MCF 10A (cell line): ENCODE results near the gene NDUFB5. TPM values are rescaled to one million over a fixed set of nuclear protein-coding genes. Genes with fewer than 3 reads are reported as not detected.

Experiments used
- BruUV-seq: library from RNA; stranded (reverse); fragments of 400-500 nt; replicated peaks from 2 replicates; lab custom pipeline; 2021; lab: Mats Ljungman, UMichigan
- CTCF ChIA-PET: fragments of 300-600 bp; sonication (Branson Sonifier 250); formaldehyde crosslinking; extraction: SDS; loops from one replicate; lab custom pipeline; 2021; ENCODE audit warnings: antibody characterized with exemption, inconsistent platforms; lab: Yijun Ruan, JAX
- POLR2A ChIA-PET: fragments of 300-600, 350-650 bp; sonication (Branson Sonifier 250); formaldehyde crosslinking; extraction: SDS; loops from one replicate; lab custom pipeline; 2020; ENCODE audit warnings: antibody characterized with exemption, inconsistent platforms; lab: Yijun Ruan, JAX
- DNase-seq: peaks from one replicate; pipeline ENCODE4 v3.0.0-alpha.2; 2018; ENCODE audit not compliant: unreplicated experiment
- H3K27ac Mint-ChIP-seq: one replicate; pipeline ENCODE4 v1.8.0; 2022; ENCODE audit warnings: mild to moderate bottlenecking, low read depth, mixed read lengths; ENCODE audit not compliant: unreplicated experiment
- H3K27me3 Mint-ChIP-seq: one replicate; pipeline ENCODE4 v1.8.0; 2022; ENCODE audit warnings: mixed read lengths; ENCODE audit not compliant: insufficient read depth, unreplicated experiment
- H3K36me3 Mint-ChIP-seq: one replicate; pipeline ENCODE4 v1.8.0; 2022; ENCODE audit warnings: mild to moderate bottlenecking, moderate library complexity, mixed read lengths; ENCODE audit not compliant: insufficient read depth, unreplicated experiment
- H3K4me1 Mint-ChIP-seq: one replicate; pipeline ENCODE4 v1.8.0; 2022; ENCODE audit warnings: mixed read lengths; ENCODE audit not compliant: insufficient read depth, unreplicated experiment
- H3K4me3 Mint-ChIP-seq: one replicate; pipeline ENCODE4 v1.8.0; 2022; ENCODE audit warnings: mild to moderate bottlenecking, moderate library complexity, mixed read lengths; ENCODE audit not compliant: unreplicated experiment
- H3K9me3 Mint-ChIP-seq: one replicate; pipeline ENCODE4 v1.8.0; 2022; ENCODE audit warnings: mixed read lengths; ENCODE audit not compliant: unreplicated experiment
- CTCF ChIP-seq: fragments of 200-600 bp; IDR thresholded peaks from one replicate; pipeline ENCODE4 v1.8.0; 2022; ENCODE audit warnings: antibody characterized with exemption, mild to moderate bottlenecking; ENCODE audit not compliant: unreplicated experiment
- intact Hi-C: fragments of 100-400 bp; cut with micrococcal nuclease; formaldehyde crosslinking; loops from 2 replicates; pipeline ENCODE4 v1.14.1; 2022
- total RNA-seq: library from RNA; stranded (reverse); gene quantifications from 2 replicates; pipeline ENCODE4 v1.2.3, GENCODE V29; 2022

The NDUFB5 gene
- total RNA-seq, 1 experiment from 2014 or later, result 115 TPM

- no TSS peak for BruUV-seq
- peaks cover 8% of the 10 kb centered on the region for H3K9me3 Mint-ChIP-seq
- H3K4me3 Mint-ChIP-seq, result no peak overlapping the region
- intact Hi-C loops, result no loop called here
- no peak for TF ChIP-seq CTCF
- ChIA-PET CTCF (interaction anchor here (0.7 to 1.2 kb wide), 2 partner anchors 23 to 33 kb away, joined by 3 to 10 read pairs; no protein-coding TSS in a partner anchor), POLR2A (interaction anchor here (1.4 kb wide), 1 partner anchor 20 kb away, joined by 3 read pairs; the partner anchor contains the start of gene USP13)
- no peak overlapping the region for H3K27ac Mint-ChIP-seq
- DNase-seq, result no peak
- peaks cover 12% of the 10 kb centered on the region for H3K4me1 Mint-ChIP-seq
- H3K27me3 Mint-ChIP-seq, result no peaks in the 10 kb centered on the region
- no peaks in the 10 kb centered on the region for H3K36me3 Mint-ChIP-seq
These were observed 68.3 kb downstream of the NDUFB5 start for GRCh38 chr3:179672918-179673317.

- no peaks in the 10 kb centered on the region for H3K27me3 Mint-ChIP-seq
- no peaks in the 10 kb centered on the region for H3K36me3 Mint-ChIP-seq
- peaks cover 8% of the 10 kb centered on the region for H3K9me3 Mint-ChIP-seq
- no peak overlapping the region for H3K27ac Mint-ChIP-seq
- H3K4me1 Mint-ChIP-seq, result peaks cover 12% of the 10 kb centered on the region
- H3K4me3 Mint-ChIP-seq, result no peak overlapping the region
- CTCF ChIA-PET, result interaction anchor here (0.6 to 1.2 kb wide), 3 partner anchors 23 to 1240 kb away, joined by 3 to 10 read pairs (median 3); no protein-coding TSS in a partner anchor
- no peak for DNase-seq
- intact Hi-C loops, result no loop called here
- no peak for TF ChIP-seq CTCF
- no TSS peak for BruUV-seq
- POLR2A ChIA-PET, result interaction anchor here (1.4 kb wide), 1 partner anchor 20 kb away, joined by 3 read pairs; the partner anchor contains the start of gene USP13
These were observed 68.9 kb downstream of the NDUFB5 start for GRCh38 chr3:179673523-179673922.

GRCh38 chr3:179676081-179676480 is 71.5 kb downstream of the NDUFB5 start:
- Mint-ChIP-seq H3K9me3 (no peaks in the 10 kb centered on the region), H3K4me1 (peaks cover 12% of the 10 kb centered on the region), H3K27ac (no peak overlapping the region), H3K36me3 (peaks cover 6% of the 10 kb centered on the region), H3K4me3 (no peak overlapping the region), H3K27me3 (no peaks in the 10 kb centered on the region)
- POLR2A ChIA-PET, result no interaction called here
- no TSS peak for BruUV-seq
- intact Hi-C loops, result no loop called here
- CTCF ChIA-PET, result no interaction called here
- no peak for DNase-seq
- TF ChIP-seq CTCF, result no peak

Other genes with a start within 250 kb of the NDUFB5 start
- gene GNB4, start 153.3 kb upstream of the NDUFB5 start, total RNA-seq, result 20.3 and 20.8 TPM in 2 replicates
- gene ACTL6A, start 41.9 kb upstream of the NDUFB5 start, total RNA-seq, result 46.2 and 57.1 TPM in 2 replicates
- 58.3 and 63.4 TPM in 2 replicates for gene MRPL47, start 156 bp upstream of the NDUFB5 start, total RNA-seq
- 9.7 and 11.6 TPM in 2 replicates for gene USP13, start 48.2 kb downstream of the NDUFB5 start, total RNA-seq